IMR-90 (cell line): ENCODE results near the gene SLC6A16. TPM values are rescaled to one million over a fixed set of nuclear protein-coding genes. Genes with fewer than 3 reads are reported as not detected.

Experiments
- ATAC-seq: fragments of 200-7000 bp; cut with Tn5 transposase; 2 replicates; pipeline ENCODE4 v1.9.1; 2020; ENCODE audit warnings: low read depth, mild to moderate bottlenecking, moderate library complexity
- BruUV-seq: library from RNA; stranded (reverse); fragments of 400-500 nt; replicated peaks from 2 replicates; lab custom pipeline; 2021; lab: Mats Ljungman, UMichigan
- CTCF ChIA-PET: fragments of 300-600 bp; formaldehyde crosslinking; extraction: SDS; loops from one replicate; lab custom pipeline; 2021; ENCODE audit warnings: antibody characterized with exemption; lab: Yijun Ruan, JAX
- POLR2A ChIA-PET: fragments of 300-600 bp; sonication (Branson Sonifier 250); formaldehyde crosslinking; loops from one replicate; lab custom pipeline; 2022; ENCODE audit warnings: antibody characterized with exemption; ENCODE audit not compliant: unreplicated experiment; lab: Charles Lee
- DNase-seq: peaks from one replicate; pipeline ENCODE4 v3.0.0; 2013
- H2AFZ ChIP-seq: replicated peaks from 2 replicates; pipeline ENCODE3; 2013; ENCODE audit warnings: low read length, mild to moderate bottlenecking; ENCODE audit not compliant: poor library complexity
- H2AK5ac ChIP-seq: 2 replicates; pipeline ENCODE4 v1.6.1; 2013; ENCODE audit warnings: low read depth, low read length, inconsistent platforms
- H2AK9ac ChIP-seq: replicated peaks from 2 replicates; pipeline ENCODE3; 2013; ENCODE audit warnings: mild to moderate bottlenecking, low read depth, low read length, moderate library complexity; ENCODE audit not compliant: poor library complexity
- H2BK120ac ChIP-seq: 2 replicates; pipeline ENCODE4 v1.6.1; 2013; ENCODE audit warnings: low read depth, low read length, inconsistent platforms
- H2BK15ac ChIP-seq: 3 replicates; pipeline ENCODE4 v1.6.1; 2013; ENCODE audit warnings: low read depth, low read length, inconsistent platforms
- H2BK20ac ChIP-seq: 2 replicates; pipeline ENCODE4 v1.6.1; 2013; ENCODE audit warnings: low read depth, mild to moderate bottlenecking, inconsistent platforms, low read length, moderate library complexity
- H2BK5ac ChIP-seq: 2 replicates; pipeline ENCODE4 v1.6.1; 2013; ENCODE audit warnings: mild to moderate bottlenecking, low read depth, low read length, inconsistent platforms; ENCODE audit not compliant: poor library complexity, severe bottlenecking
- H3K14ac ChIP-seq: replicated peaks from 2 replicates; pipeline ENCODE4 v1.6.1; 2013; ENCODE audit warnings: low read depth, low read length, inconsistent platforms
- H3K18ac ChIP-seq: 2 replicates; pipeline ENCODE4 v1.6.1; 2013; ENCODE audit warnings: low read depth, low read length, control low read depth
- H3K23ac ChIP-seq: 2 replicates; pipeline ENCODE4 v1.6.1; 2013; ENCODE audit warnings: low read depth, low read length, inconsistent platforms
- H3K27ac ChIP-seq: 2 replicates; pipeline ENCODE4 v1.5.1; 2013; ENCODE audit warnings: mild to moderate bottlenecking, control low read depth, low read length; ENCODE audit not compliant: insufficient read depth
- H3K27me3 ChIP-seq: 2 replicates; pipeline ENCODE4 v1.6.1; 2013; ENCODE audit warnings: low read length; ENCODE audit not compliant: control insufficient read depth, insufficient read depth
- H3K36me3 ChIP-seq: 2 replicates; pipeline ENCODE4 v1.6.1; 2013; ENCODE audit warnings: low read length, mixed read lengths; ENCODE audit not compliant: control insufficient read depth, insufficient read depth
- H3K4ac ChIP-seq: 2 replicates; pipeline ENCODE4 v1.6.1; 2013; ENCODE audit warnings: low read depth, low read length, inconsistent platforms
- H3K4me1 ChIP-seq: 2 replicates; pipeline ENCODE4 v1.6.1; 2013; ENCODE audit warnings: low read length, mixed read lengths; ENCODE audit not compliant: control insufficient read depth, insufficient read depth
- H3K4me2 ChIP-seq: 2 replicates; pipeline ENCODE4 v1.6.1; 2013; ENCODE audit warnings: low read depth, mild to moderate bottlenecking, control low read depth, low read length, moderate library complexity
- H3K4me3 ChIP-seq: 2 replicates; pipeline ENCODE4 v1.5.1; 2013; ENCODE audit warnings: low read depth, mild to moderate bottlenecking, control low read depth, low read length, moderate library complexity; ENCODE audit not compliant: insufficient read depth
- H3K56ac ChIP-seq: 2 replicates; pipeline ENCODE4 v1.6.1; 2013; ENCODE audit warnings: low read length, inconsistent platforms; ENCODE audit not compliant: insufficient read depth; ENCODE audit errors: extremely low read depth
- H3K79me1 ChIP-seq, 2 experiments: 2 replicates each; pipeline ENCODE4 v1.6.1; 2013; ENCODE audit warnings: low read length in 2 of 2, inconsistent platforms in 1 of 2, low read depth in 1 of 2
- H3K9ac ChIP-seq: 2 replicates; pipeline ENCODE4 v1.6.1; 2013; ENCODE audit warnings: low read depth, low read length, control low read depth
- H3K9me1 ChIP-seq: 2 replicates; pipeline ENCODE4 v1.6.1; 2013; ENCODE audit warnings: low read length, inconsistent platforms; ENCODE audit not compliant: insufficient read depth
- H3K9me3 ChIP-seq: 2 replicates; pipeline ENCODE4 v1.6.1; 2013; ENCODE audit warnings: low read length; ENCODE audit not compliant: control insufficient read depth, insufficient read depth
- H4K20me1 ChIP-seq: 2 replicates; pipeline ENCODE4 v1.6.1; 2013; ENCODE audit warnings: low read length, inconsistent platforms; ENCODE audit not compliant: insufficient read depth
- H4K5ac ChIP-seq: 2 replicates; pipeline ENCODE4 v1.6.1; 2013; ENCODE audit warnings: mild to moderate bottlenecking, low read depth, low read length, control low read depth
- H4K8ac ChIP-seq, 2 experiments: 2 replicates each; pipeline ENCODE4 v1.6.1; 2013; ENCODE audit warnings: low read depth in 2 of 2, low read length in 2 of 2, control low read depth in 1 of 2, inconsistent platforms in 1 of 2
- H4K91ac ChIP-seq: 2 replicates; pipeline ENCODE4 v1.6.1; 2013; ENCODE audit warnings: low read depth, low read length, inconsistent platforms; ENCODE audit not compliant: insufficient read depth
- BHLHE40 ChIP-seq: fragments of 150-350 bp; IDR thresholded peaks from 2 replicates; pipeline ENCODE4 v1.6.1; 2016; ENCODE audit warnings: mild to moderate bottlenecking, low read depth, low read length
- CEBPB ChIP-seq: IDR thresholded peaks from 2 replicates; pipeline ENCODE4 v1.6.1; 2012; ENCODE audit warnings: low read depth, low read length, improper control_type of control experiment
- CHD1 ChIP-seq: IDR thresholded peaks from 2 replicates; pipeline ENCODE4 v1.6.1; 2012; ENCODE audit warnings: low read depth, low read length, improper control_type of control experiment
- ELK1 ChIP-seq: fragments of 150-350 bp; IDR thresholded peaks from 2 replicates; pipeline ENCODE4 v1.6.1; 2016; ENCODE audit warnings: low read depth, mild to moderate bottlenecking, low read length, moderate library complexity, borderline replicate concordance
- MXI1 ChIP-seq: IDR thresholded peaks from 2 replicates; pipeline ENCODE4 v1.6.1; 2012; ENCODE audit warnings: low read depth, mild to moderate bottlenecking, low read length, moderate library complexity, borderline replicate concordance
- WGBS, 2 experiments: methylation state at CpG; one replicate each; pipeline versions ENCODE4 v1.1.5 to v1.1.7; 2013; ENCODE audit warnings: missing lambda C conversion rate in 2 of 2; ENCODE audit not compliant: insufficient read length in 1 of 2; ENCODE audit errors: extremely low coverage in 2 of 2; 5-methylcytosine and 5-hydroxymethylcytosine counted together
- dilution Hi-C: fragments of 300-500 bp; cut with HindIII; formaldehyde crosslinking; loops from one replicate; pipeline ENCODE4 v1.14.3; 2018; ENCODE audit warnings: low sequenced_read_pairs; ENCODE audit not compliant: unreplicated experiment
- in situ Hi-C: fragments of 300-500 bp; cut with MboI; formaldehyde crosslinking; loops from 3 replicates; pipeline ENCODE4 v1.14.3; 2019; ENCODE audit warnings: low sequenced_read_pairs, inconsistent platforms, mixed read lengths
- intact Hi-C: fragments of 100-400 bp; cut with micrococcal nuclease; formaldehyde crosslinking; loops from 2 replicates; pipeline ENCODE4 v1.10.0; 2022
- polyA plus RNA-seq, 3 experiments: library from polyadenylated mRNA; depleted of rRNA; stranded (reverse); fragments of >200 nt; gene quantifications; 2 replicates each; pipeline ENCODE4 v1.2.3, GENCODE V29; 2012; ENCODE audit warnings: low replicate concordance in 1 of 3
- total RNA-seq: library from RNA; depleted of rRNA; stranded (reverse); fragments of >200 nt; gene quantifications from 2 replicates; pipeline ENCODE4 v1.2.3, GENCODE V29; 2012
- TF ChIP-seq, protein P1 (sequence below): conservative IDR thresholded peaks from 2 replicates; pipeline ENCODE4 v1.5.1; 2012; ENCODE audit warnings: mild to moderate bottlenecking, low read depth, low read length, improper control_type of control experiment

The SLC6A16 gene
- total and polyA plus RNA-seq, 2 of the 4 experiments (the other 2 are of a cell fraction): 0.18 to 0.89 TPM

DNA sequence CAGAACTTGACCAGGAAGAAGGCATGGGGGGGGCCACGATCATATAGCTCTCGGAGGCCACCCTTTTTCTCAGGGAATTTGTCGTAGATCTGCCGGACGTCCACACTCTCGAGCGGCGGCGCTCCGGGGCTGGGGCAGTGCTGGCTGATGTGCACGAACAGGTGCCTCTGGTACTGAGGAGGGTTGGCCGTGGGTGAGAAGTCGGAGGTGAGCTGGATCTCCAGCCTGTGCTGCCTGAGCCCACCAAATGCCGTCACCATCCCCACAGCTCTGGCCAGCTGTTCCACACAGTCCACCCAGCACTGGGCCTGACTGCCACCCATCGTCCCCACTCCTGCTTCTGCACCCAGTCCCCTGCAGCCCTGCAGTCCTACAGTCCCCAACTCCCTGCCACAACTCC, 22.2 kb upstream of the SLC6A16 start:
- H3K56ac ChIP-seq: no peak overlapping the region
- H3K27ac ChIP-seq: no peak overlapping the region
- H4K20me1 ChIP-seq: peaks cover 13% of the 10 kb centered on the region
- DNase-seq: no peak
- H3K23ac ChIP-seq: no peak overlapping the region
- in situ Hi-C loops: no loop called here
- 98% methylated on average over 6 of the region's 15 CpGs; no CpG with 5 or more reads in 1 of the 2 experiments for WGBS, 2 experiments
- H3K9me1 ChIP-seq: 0 out of 2 replicates have a peak, but pooled peaks cover 6% of the 10 kb centered on the region
- no peak overlapping the region for H2BK20ac ChIP-seq
- BruUV-seq: no TSS peak
- no peaks in the 10 kb centered on the region for H3K27me3 ChIP-seq
- ATAC-seq: no peak
- H2AFZ ChIP-seq: no peak overlapping the region
- no peak overlapping the region for H3K18ac ChIP-seq
- H3K4me2 ChIP-seq: no peak overlapping the region
- H3K9ac ChIP-seq: no peak overlapping the region
- no peak overlapping the region for H3K4me3 ChIP-seq
- no peak overlapping the region for H3K14ac ChIP-seq
- no peak overlapping the region for H2AK9ac ChIP-seq
- no peaks in the 10 kb centered on the region for H3K4me1 ChIP-seq
- H4K91ac ChIP-seq: no peak overlapping the region
- POLR2A ChIA-PET: no interaction called here
- no peaks in the 10 kb centered on the region for H3K9me3 ChIP-seq
- peaks cover 79% of the 10 kb centered on the region for H3K36me3 ChIP-seq
- CTCF ChIA-PET: no interaction called here
- H3K79me1 ChIP-seq: peaks cover 0 to 25% of the 10 kb centered on the region in 2 experiments; a peak in 3 of 4 replicates
- H2BK5ac ChIP-seq: no peak overlapping the region
- no peak overlapping the region for H3K4ac ChIP-seq
- H2AK5ac ChIP-seq: no peak overlapping the region
- H4K8ac ChIP-seq: no peak overlapping the region
- dilution Hi-C loops: no loop called here
- no peak for TF ChIP-seq CHD1
- TF ChIP-seq MXI1: no peak
- no peak for TF ChIP-seq CEBPB
- TF ChIP-seq, protein P1, sequence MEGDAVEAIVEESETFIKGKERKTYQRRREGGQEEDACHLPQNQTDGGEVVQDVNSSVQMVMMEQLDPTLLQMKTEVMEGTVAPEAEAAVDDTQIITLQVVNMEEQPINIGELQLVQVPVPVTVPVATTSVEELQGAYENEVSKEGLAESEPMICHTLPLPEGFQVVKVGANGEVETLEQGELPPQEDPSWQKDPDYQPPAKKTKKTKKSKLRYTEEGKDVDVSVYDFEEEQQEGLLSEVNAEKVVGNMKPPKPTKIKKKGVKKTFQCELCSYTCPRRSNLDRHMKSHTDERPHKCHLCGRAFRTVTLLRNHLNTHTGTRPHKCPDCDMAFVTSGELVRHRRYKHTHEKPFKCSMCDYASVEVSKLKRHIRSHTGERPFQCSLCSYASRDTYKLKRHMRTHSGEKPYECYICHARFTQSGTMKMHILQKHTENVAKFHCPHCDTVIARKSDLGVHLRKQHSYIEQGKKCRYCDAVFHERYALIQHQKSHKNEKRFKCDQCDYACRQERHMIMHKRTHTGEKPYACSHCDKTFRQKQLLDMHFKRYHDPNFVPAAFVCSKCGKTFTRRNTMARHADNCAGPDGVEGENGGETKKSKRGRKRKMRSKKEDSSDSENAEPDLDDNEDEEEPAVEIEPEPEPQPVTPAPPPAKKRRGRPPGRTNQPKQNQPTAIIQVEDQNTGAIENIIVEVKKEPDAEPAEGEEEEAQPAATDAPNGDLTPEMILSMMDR: no peak
- TF ChIP-seq BHLHE40: no peak
- no peak for TF ChIP-seq ELK1
- no peak overlapping the region for H2BK15ac ChIP-seq
- H2BK120ac ChIP-seq: no peak overlapping the region
- no peak overlapping the region for H4K5ac ChIP-seq
- intact Hi-C loops: no loop called here
